Sigmoid colon (tissue), 7 donors: ENCODE results near the gene CTPS2. TPM values are rescaled to one million over a fixed set of nuclear protein-coding genes. Genes with fewer than 3 reads are reported as not detected.
"Not testable (repeated sequence)": the region's sequence is repeated elsewhere in the genome, so short reads cannot be mapped to it uniquely, and the experiment has no call there.

Source experiments
- DNase-seq: peaks from one replicate; pipeline ENCODE4 v3.0.0-alpha.2; 2019
- H3K27ac ChIP-seq, 4 donors: fragments of 200-600 bp; sonication (generic); one replicate each; pipeline ENCODE4 v1.5.1; 2016 to 2019; ENCODE audit warnings: mild to moderate bottlenecking in 1 of 4
- H3K27me3 ChIP-seq, 3 donors: fragments of 200-600 bp; sonication (generic); one replicate each; pipeline ENCODE4 v1.5.1; 2019; ENCODE audit warnings: mild to moderate bottlenecking in 1 of 3
- H3K36me3 ChIP-seq, 4 donors: fragments of 200-600 bp; sonication (generic); one replicate each; pipeline ENCODE4 v1.5.1; 2016 to 2019
- H3K4me1 ChIP-seq, 4 donors: fragments of 200-600 bp; sonication (generic); one replicate each; pipeline ENCODE4 v1.5.1; 2017 to 2019
- H3K4me3 ChIP-seq, 4 donors: fragments of 200-600 bp; sonication (generic); one replicate each; pipeline ENCODE4 v1.5.1; 2017 to 2019; ENCODE audit warnings: mild to moderate bottlenecking in 2 of 4, moderate library complexity in 1 of 4
- H3K9me3 ChIP-seq, 4 donors: fragments of 200-600 bp in 3 of 4; sonication (generic) in 3 of 4; one replicate each; pipeline versions ENCODE4 v1.5.1 to v1.6.1; 2013 to 2019
- CTCF ChIP-seq, 4 experiments: fragments of 450-650 bp in 3 of 4; fragments of 200-600 bp in 1 of 4; IDR thresholded peaks; one replicate each; pipeline ENCODE4 v1.5.1; 2016 to 2019; ENCODE audit warnings: antibody characterized with exemption in 4 of 4, mild to moderate bottlenecking in 3 of 4, moderate library complexity in 2 of 4
- EP300 ChIP-seq, 4 donors: sonication (generic); formaldehyde crosslinking; IDR thresholded peaks; one replicate each; pipeline ENCODE4 v1.6.1; 2017; ENCODE audit warnings: antibody characterized with exemption in 4 of 4
- POLR2A ChIP-seq, 2 donors: fragments of 450-650 bp; IDR thresholded peaks; one replicate each; pipeline ENCODE4 v1.6.1; 2016; ENCODE audit warnings: antibody characterized with exemption in 2 of 2, mild to moderate bottlenecking in 2 of 2, moderate library complexity in 2 of 2
- POLR2AphosphoS5 ChIP-seq, 4 donors: sonication (generic); formaldehyde crosslinking; IDR thresholded peaks; one replicate each; pipeline ENCODE4 v1.6.1; 2017; ENCODE audit warnings: antibody characterized with exemption in 4 of 4
- WGBS, 2 donors: extraction: QIAGEN DNeasy Blood & Tissue Kit; methylation state at CpG; one replicate each; pipeline ENCODE4 v1.1.7; 2013; 5-methylcytosine and 5-hydroxymethylcytosine counted together
- intact Hi-C: fragments of 100-400 bp; cut with DNase I; formaldehyde crosslinking; loops from one replicate; pipeline ENCODE4 v1.15.1; 2023
- polyA plus RNA-seq, 3 donors: library from polyadenylated mRNA; stranded (reverse); fragments of 200-250 nt; gene quantifications; one replicate each; pipeline ENCODE4 v1.2.3, GENCODE V29; 2013
- total RNA-seq, 4 donors: library from RNA; depleted of rRNA; stranded (reverse); fragments of >200 nt; gene quantifications; one replicate each; pipeline ENCODE4 v1.1.0, GENCODE V29; 2016
- donor health status: healthy with polysubstance abuse.
- donor health status: Bipolar disorder and iron deficiency.
- donor health status: healthy.

CTPS2 gene
- total and polyA plus RNA-seq, 7 donors: 6.0 to 23.0 (median 11.7) TPM

GRCh38 chrX:16579517-16579916, 133.0 kb downstream of the CTPS2 start:
- intact Hi-C loops: no loop called here
- TF ChIP-seq POLR2AphosphoS5 (IDR thresholded peaks at IDR 0.05) (no peak), POLR2A (IDR thresholded peaks at IDR 0.05) (no peak), CTCF (IDR thresholded peaks at IDR 0.05) (no peak), EP300 (IDR thresholded peaks at IDR 0.05) (no peak)
- H3K27ac ChIP-seq: no peak overlapping the region
- no peaks in the 10 kb centered on the region for H3K27me3 ChIP-seq
- H3K4me1 ChIP-seq: no peaks in the 10 kb centered on the region
- no peaks in the 10 kb centered on the region for H3K9me3 ChIP-seq
- DNase-seq: no peak
- H3K4me3 ChIP-seq: no peak overlapping the region
- WGBS, 2 donors: 15 to 54% methylated on average over 3 of the region's 3 CpGs
- H3K36me3 ChIP-seq: no peaks in the 10 kb centered on the region

DNA sequence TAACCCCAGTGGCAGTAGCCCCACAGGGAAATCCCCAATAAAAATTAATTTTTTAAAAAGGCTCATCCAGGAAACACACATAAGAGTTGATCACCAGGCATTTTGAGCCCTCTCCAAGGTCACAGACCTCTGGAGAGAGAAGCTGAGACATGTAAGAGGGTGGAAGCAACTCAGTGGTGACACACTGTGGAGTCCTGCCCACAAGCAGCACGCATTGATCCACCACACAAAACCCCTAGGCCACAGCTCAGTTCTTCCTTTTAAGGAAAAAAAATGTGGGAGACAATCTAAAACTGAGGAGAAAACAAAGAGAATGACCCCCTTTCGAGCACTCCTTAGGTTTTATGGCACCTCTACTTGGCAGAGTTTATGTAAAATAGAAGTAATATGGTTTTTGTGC, 134.3 kb downstream of the CTPS2 start:
- no peak for DNase-seq
- no peaks in the 10 kb centered on the region for H3K9me3 ChIP-seq
- H3K27ac ChIP-seq: no peak overlapping the region
- TF ChIP-seq CTCF (IDR thresholded peaks at IDR 0.05) (no peak), POLR2A (IDR thresholded peaks at IDR 0.05) (no peak), POLR2AphosphoS5 (IDR thresholded peaks at IDR 0.05) (no peak), EP300 (IDR thresholded peaks at IDR 0.05) (no peak)
- intact Hi-C loops: no loop called here
- WGBS, 2 donors: 50 to 61% methylated on average over 2 of the region's 2 CpGs
- H3K4me1 ChIP-seq: no peaks in the 10 kb centered on the region
- H3K27me3 ChIP-seq: no peaks in the 10 kb centered on the region
- no peaks in the 10 kb centered on the region for H3K36me3 ChIP-seq
- no peak overlapping the region for H3K4me3 ChIP-seq

- TF ChIP-seq POLR2AphosphoS5 (IDR thresholded peaks at IDR 0.05) (no peak), CTCF (IDR thresholded peaks at IDR 0.05) (no peak), POLR2A (IDR thresholded peaks at IDR 0.05) (no peak), EP300 (IDR thresholded peaks at IDR 0.05) (no peak)
- Histone ChIP-seq H3K27me3 (no peaks in the 10 kb centered on the region), H3K4me3 (no peak overlapping the region), H3K9me3 (no peaks in the 10 kb centered on the region), H3K27ac (no peak overlapping the region), H3K4me1 (no peaks in the 10 kb centered on the region), H3K36me3 (no peaks in the 10 kb centered on the region)
- intact Hi-C loops: no loop called here
- no peak for DNase-seq
- WGBS, 2 donors: 89 to 96% methylated on average over 2 of the region's 2 CpGs
Observed at GRCh38 chrX:16577483-16578029, 134.9 kb downstream of the CTPS2 start.

GRCh38 chrX:16575388-16575787, 137.1 kb downstream of the CTPS2 start:
- H3K27ac ChIP-seq, H3K27me3 ChIP-seq, H3K9me3 ChIP-seq, H3K4me1 ChIP-seq, DNase-seq, H3K36me3 ChIP-seq, intact Hi-C loops, H3K4me3 ChIP-seq: not testable (repeated sequence)
- WGBS, 2 donors: 97 to 99% methylated on average over 33 to 35 of the region's 35 CpGs

- no peaks in the 10 kb centered on the region for H3K27me3 ChIP-seq
- TF ChIP-seq POLR2AphosphoS5 (IDR thresholded peaks at IDR 0.05) (no peak), POLR2A (IDR thresholded peaks at IDR 0.05) (no peak), CTCF (IDR thresholded peaks at IDR 0.05) (no peak), EP300 (IDR thresholded peaks at IDR 0.05) (no peak)
- H3K9me3 ChIP-seq: no peaks in the 10 kb centered on the region
- H3K4me3 ChIP-seq: no peak overlapping the region
- 95 to 96% methylated on average over 1 of the region's 1 CpG for WGBS, 2 donors
- intact Hi-C loops: no loop called here
- no peaks in the 10 kb centered on the region for H3K4me1 ChIP-seq
- H3K27ac ChIP-seq: no peak overlapping the region
- no peak for DNase-seq
- no peaks in the 10 kb centered on the region for H3K36me3 ChIP-seq
Observed at GRCh38 chrX:16573781-16574180, 138.7 kb downstream of the CTPS2 start.
